CD14-positive monocyte (primary cell): ENCODE measurements around the gene TRAPPC10. TPM values are rescaled to one million over a fixed set of nuclear protein-coding genes. Genes with fewer than 3 reads are reported as not detected.
"Not testable (repeated sequence)": the region's sequence is repeated elsewhere in the genome, so short reads cannot be mapped to it uniquely, and the experiment has no call there.

ENCODE experiments used
- DNase-seq, 3 donors: peaks; one replicate each; pipeline ENCODE4 v3.0.0-alpha.2; 2011 to 2022
- H2AFZ ChIP-seq: 2 replicates; pipeline ENCODE4 v1.6.0; 2012; ENCODE audit warnings: mild to moderate bottlenecking, low read depth, low read length, inconsistent platforms; ENCODE audit not compliant: insufficient read depth, poor library complexity, severe bottlenecking
- H3K27ac ChIP-seq, 2 donors: 1 replicate in 1 of 2; 2 replicates in 1 of 2; pipeline ENCODE4 v1.5.1; 2012 to 2013; ENCODE audit warnings: low read length in 2 of 2, control low read depth in 1 of 2, inconsistent platforms in 1 of 2, low read depth in 1 of 2, mild to moderate bottlenecking in 1 of 2
- H3K27me3 ChIP-seq, 2 donors: one replicate each; pipeline versions ENCODE4 v1.6.0 to v1.6.1; 2011 to 2013; ENCODE audit warnings: low read length in 2 of 2; ENCODE audit not compliant: control insufficient read depth in 2 of 2, insufficient read depth in 2 of 2
- H3K36me3 ChIP-seq, 2 donors: replicated peaks in 1 of 2; 1 replicate in 1 of 2; 2 replicates in 1 of 2; pipeline versions ENCODE4 v1.5.1 to v1.6.1; 2012 to 2013; ENCODE audit warnings: low read length in 2 of 2, control low read depth in 1 of 2, inconsistent platforms in 1 of 2, mild to moderate bottlenecking in 1 of 2; ENCODE audit not compliant: insufficient read depth in 2 of 2, control insufficient read depth in 1 of 2
- H3K4me1 ChIP-seq, 2 donors: 1 replicate in 1 of 2; 2 replicates in 1 of 2; pipeline versions ENCODE4 v1.5.1 to v1.6.1; 2012 to 2013; ENCODE audit warnings: low read length in 2 of 2, control low read depth in 1 of 2, inconsistent platforms in 1 of 2, mild to moderate bottlenecking in 1 of 2, moderate library complexity in 1 of 2; ENCODE audit not compliant: insufficient read depth in 2 of 2, control insufficient read depth in 1 of 2
- H3K4me2 ChIP-seq: replicated peaks from 2 replicates; pipeline ENCODE3; 2012; ENCODE audit warnings: low read length, moderate library complexity, mild to moderate bottlenecking; ENCODE audit not compliant: poor library complexity, severe bottlenecking; ENCODE audit errors: extremely low read depth
- H3K4me3 ChIP-seq, 3 experiments: fragments of 200-600 bp in 1 of 3; sonication (generic) in 1 of 3; replicated peaks in 1 of 3; 1 replicate in 2 of 3; 2 replicates in 1 of 3; pipeline ENCODE4 v1.5.1; 2011 to 2013; ENCODE audit warnings: low read length in 3 of 3, mild to moderate bottlenecking in 3 of 3, control low read depth in 2 of 3, low read depth in 2 of 3, inconsistent platforms in 1 of 3, moderate library complexity in 1 of 3
- H3K79me2 ChIP-seq: 2 replicates; pipeline ENCODE4 v1.6.0; 2012; ENCODE audit warnings: mild to moderate bottlenecking, control low read depth, inconsistent platforms, low read length, moderate library complexity; ENCODE audit not compliant: insufficient read depth
- H3K9ac ChIP-seq: 2 replicates; pipeline ENCODE4 v1.6.0; 2017; ENCODE audit warnings: low read length, mild to moderate bottlenecking; ENCODE audit not compliant: insufficient read depth, poor library complexity, severe bottlenecking
- H3K9me3 ChIP-seq, 2 donors: replicated peaks in 1 of 2; 1 replicate in 1 of 2; 2 replicates in 1 of 2; pipeline versions ENCODE4 v1.5.1 to v1.6.1; 2012 to 2013; ENCODE audit warnings: low read length in 2 of 2, control low read depth in 1 of 2; ENCODE audit not compliant: control insufficient read depth in 1 of 2, insufficient read depth in 1 of 2
- H4K20me1 ChIP-seq: 2 replicates; pipeline ENCODE4 v1.6.0; 2012; ENCODE audit warnings: mild to moderate bottlenecking, low read length, control low read depth, moderate library complexity; ENCODE audit not compliant: insufficient read depth
- H3K27ac Mint-ChIP-seq, 7 donors: one replicate each; pipeline ENCODE4 v1.8.0; 2020; ENCODE audit warnings: mild to moderate bottlenecking in 7 of 7, mixed read lengths in 7 of 7, moderate library complexity in 6 of 7, inconsistent platforms in 2 of 7
- H3K27me3 Mint-ChIP-seq, 3 donors: one replicate each; pipeline ENCODE4 v1.8.0; 2021 to 2022; ENCODE audit warnings: low read depth in 3 of 3, mild to moderate bottlenecking in 3 of 3, mixed read lengths in 3 of 3, moderate library complexity in 3 of 3, inconsistent platforms in 1 of 3
- H3K36me3 Mint-ChIP-seq, 2 donors: one replicate each; pipeline ENCODE4 v1.8.0; 2020; ENCODE audit warnings: mixed read lengths in 2 of 2, inconsistent platforms in 1 of 2, mild to moderate bottlenecking in 1 of 2
- H3K4me1 Mint-ChIP-seq: one replicate; pipeline ENCODE4 v1.8.0; 2020; ENCODE audit warnings: mild to moderate bottlenecking, mixed read lengths
- H3K4me3 Mint-ChIP-seq, 2 donors: one replicate each; pipeline ENCODE4 v1.8.0; 2020; ENCODE audit warnings: mild to moderate bottlenecking in 2 of 2, mixed read lengths in 2 of 2, moderate library complexity in 1 of 2
- H3K9me3 Mint-ChIP-seq, 7 donors: one replicate each; pipeline ENCODE4 v1.8.0; 2020 to 2022; ENCODE audit warnings: mixed read lengths in 7 of 7, mild to moderate bottlenecking in 6 of 7, moderate library complexity in 6 of 7, inconsistent platforms in 2 of 7
- WGBS: methylation state at CpG from one replicate; pipeline ENCODE4 v1.1.5; 2013; ENCODE audit warnings: missing lambda C conversion rate; ENCODE audit not compliant: insufficient coverage; 5-methylcytosine and 5-hydroxymethylcytosine counted together
- intact Hi-C, 2 donors: fragments of 100-400 bp; cut with micrococcal nuclease; formaldehyde crosslinking; loops; one replicate each; pipeline versions ENCODE4 v1.15.0 to v1.15.1; 2023
- polyA plus RNA-seq, 3 donors: library from polyadenylated mRNA; depleted of rRNA in 1 of 3; unstranded in 2 of 3; stranded (reverse) in 1 of 3; fragments of 300-500 nt in 2 of 3; fragments of >200 nt in 1 of 3; fragmentation: Illumina TruSeq in 2 of 3; gene quantifications; 1 replicate in 2 of 3; 2 replicates in 1 of 3; pipeline ENCODE4 v1.2.3, GENCODE V29; 2012 to 2021

The TRAPPC10 gene
- polyA plus RNA-seq, 3 donors: 5.9 to 40.6 (median 8.6) TPM

DNA sequence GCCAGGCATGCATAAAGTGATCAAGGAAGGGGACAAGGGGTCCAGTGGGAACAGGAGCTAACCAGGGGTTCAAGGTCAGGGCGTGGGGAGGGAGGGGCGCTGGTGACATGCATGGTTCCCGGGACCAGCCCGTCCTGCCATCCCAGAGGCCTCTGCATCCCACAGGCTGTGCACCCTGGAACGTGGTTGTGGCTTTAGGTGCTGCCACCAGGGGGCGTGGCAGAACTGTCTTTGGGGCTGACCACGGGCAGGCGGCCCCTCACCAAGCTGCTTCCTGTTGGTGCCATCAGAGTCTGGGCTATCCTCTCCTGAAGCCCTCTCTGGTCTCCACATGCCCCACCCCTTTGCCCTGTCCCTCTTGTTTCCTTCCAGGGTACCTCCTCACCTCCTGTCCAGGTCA lies 135.0 kb downstream of the TRAPPC10 start:
- H3K27me3 ChIP-seq, H4K20me1 ChIP-seq, H3K9me3 ChIP-seq, H3K27ac ChIP-seq, intact Hi-C loops, H3K4me1 ChIP-seq, H3K79me2 ChIP-seq, H3K27me3 Mint-ChIP-seq, H3K9ac ChIP-seq, H3K4me1 Mint-ChIP-seq, H3K9me3 Mint-ChIP-seq, DNase-seq, H2AFZ ChIP-seq, H3K27ac Mint-ChIP-seq, H3K4me2 ChIP-seq, H3K4me3 ChIP-seq, H3K36me3 Mint-ChIP-seq, H3K36me3 ChIP-seq, H3K4me3 Mint-ChIP-seq: not testable (repeated sequence)
- WGBS: no CpG with 5 or more reads among the region's 8 CpGs

DNA sequence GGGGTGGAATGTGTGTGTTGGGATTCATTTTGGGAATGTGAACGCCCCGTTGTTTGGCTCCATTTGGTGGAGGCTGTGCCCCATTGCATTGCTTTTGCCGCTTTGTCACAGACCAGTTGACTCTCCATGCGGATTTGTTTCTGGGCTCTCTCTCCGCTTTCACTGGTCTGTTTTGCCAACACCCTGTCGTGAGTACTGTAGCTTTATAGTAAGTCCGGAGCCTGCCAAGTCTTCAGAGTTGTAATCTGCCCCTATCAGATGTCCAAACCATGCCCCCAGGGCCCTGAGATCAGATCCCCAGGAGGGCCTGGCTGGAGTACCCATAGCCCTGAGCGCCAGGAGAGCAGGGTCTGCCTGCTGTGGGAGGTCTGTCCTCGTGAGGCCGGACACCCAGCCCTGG lies 138.1 kb downstream of the TRAPPC10 start:
- H3K4me3 Mint-ChIP-seq, H4K20me1 ChIP-seq, H3K9me3 ChIP-seq, H3K36me3 ChIP-seq, H3K27ac ChIP-seq, H3K9ac ChIP-seq, intact Hi-C loops, H2AFZ ChIP-seq, DNase-seq, H3K4me1 Mint-ChIP-seq, H3K27ac Mint-ChIP-seq, H3K79me2 ChIP-seq, H3K4me3 ChIP-seq, H3K36me3 Mint-ChIP-seq, H3K27me3 Mint-ChIP-seq, H3K27me3 ChIP-seq, H3K4me1 ChIP-seq, H3K9me3 Mint-ChIP-seq, H3K4me2 ChIP-seq: not testable (repeated sequence)
- WGBS: 100% methylated on average over 1 of the region's 10 CpGs

DNA sequence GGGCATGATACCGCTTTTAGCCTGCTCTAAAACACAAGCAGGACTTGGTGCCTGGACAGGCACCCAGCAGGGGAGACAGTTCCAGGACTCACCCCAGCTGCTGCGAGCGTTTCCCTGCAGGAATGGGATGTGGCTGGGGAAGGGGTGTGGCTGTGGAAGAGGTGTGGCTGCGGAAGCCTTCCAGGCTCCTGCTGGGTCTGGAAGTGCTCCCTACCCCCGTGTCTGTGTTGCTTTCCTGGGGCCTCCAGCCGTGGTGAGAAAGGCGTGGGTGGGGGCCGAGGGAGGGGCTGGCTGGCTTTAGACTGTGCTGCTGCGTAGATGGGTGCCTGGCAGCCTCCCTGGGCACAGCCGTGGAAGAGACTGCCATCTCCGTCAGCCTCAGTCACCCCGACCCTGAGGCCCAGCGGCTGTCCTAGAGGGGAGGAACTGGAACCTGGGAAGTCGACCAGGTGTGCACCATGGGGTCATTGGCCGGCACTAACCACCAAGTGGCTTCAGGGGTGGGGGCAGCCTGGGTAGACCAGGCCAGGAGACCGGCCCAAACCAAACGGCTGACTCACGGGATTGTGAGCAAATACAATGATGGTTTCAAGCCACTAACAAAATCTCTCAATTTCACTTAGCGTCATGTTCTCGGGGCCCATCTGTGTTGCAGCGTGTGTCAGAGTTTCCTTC lies 141.2 kb downstream of the TRAPPC10 start:
- H3K9ac ChIP-seq, DNase-seq, H2AFZ ChIP-seq, H3K36me3 ChIP-seq, H3K4me2 ChIP-seq, H3K79me2 ChIP-seq, H3K9me3 Mint-ChIP-seq, H3K4me1 Mint-ChIP-seq, H3K27me3 ChIP-seq, H4K20me1 ChIP-seq, H3K36me3 Mint-ChIP-seq, H3K4me1 ChIP-seq, H3K4me3 Mint-ChIP-seq, intact Hi-C loops, H3K27ac Mint-ChIP-seq, H3K4me3 ChIP-seq, H3K9me3 ChIP-seq, H3K27ac ChIP-seq, H3K27me3 Mint-ChIP-seq: not testable (repeated sequence)
- no CpG with 5 or more reads among the region's 21 CpGs for WGBS

- H2AFZ ChIP-seq, H3K27me3 Mint-ChIP-seq, H3K9me3 Mint-ChIP-seq, DNase-seq, H3K4me2 ChIP-seq, H3K27ac ChIP-seq, H3K9me3 ChIP-seq, H3K27me3 ChIP-seq, H3K4me1 Mint-ChIP-seq, H3K36me3 Mint-ChIP-seq, H3K36me3 ChIP-seq, intact Hi-C loops, H4K20me1 ChIP-seq, H3K4me3 Mint-ChIP-seq, H3K4me1 ChIP-seq, H3K27ac Mint-ChIP-seq, H3K9ac ChIP-seq, H3K4me3 ChIP-seq, H3K79me2 ChIP-seq: not testable (repeated sequence)
- no CpG with 5 or more reads among the region's 17 CpGs for WGBS
These were observed 141.8 kb downstream of the TRAPPC10 start for GRCh38 chr21:44153889-44154228.
